Motor neuron (in vitro differentiated cells): ENCODE results near the gene DYNC2H1. TPM values are rescaled to one million over a fixed set of nuclear protein-coding genes. Genes with fewer than 3 reads are reported as not detected.
A peak's percentile ranks its signal among the peaks of the same experiment; 100 is the strongest.

ENCODE experiments used
- ATAC-seq, 8 experiments: fragments of 200-7000 bp; cut with Tn5 transposase; replicated peaks in 6 of 8; 2 replicates each; pipeline ENCODE4 v1.8.0; 2021; ENCODE audit warnings: mild to moderate bottlenecking in 8 of 8, moderate library complexity in 8 of 8
- H3K27ac ChIP-seq, 2 donors: fragments of 250-450 bp; sonication (Bioruptor Pico); 2 replicates each; pipeline ENCODE4 v1.9.0; 2021; ENCODE audit warnings: antibody characterized with exemption in 2 of 2, mild to moderate bottlenecking in 2 of 2, moderate library complexity in 1 of 2
- H3K4me1 ChIP-seq, 2 donors: fragments of 250-450 bp; sonication (Bioruptor Pico); replicated peaks in 1 of 2; 2 replicates each; pipeline ENCODE4 v1.6.1; 2021; ENCODE audit warnings: antibody characterized with exemption in 2 of 2, mild to moderate bottlenecking in 2 of 2, moderate library complexity in 1 of 2
- H3K4me3 ChIP-seq, 5 donors: fragments of 250-450 bp; sonication (Bioruptor Pico); 2 replicates each; pipeline ENCODE4 v1.9.0; 2021; ENCODE audit warnings: antibody characterized with exemption in 5 of 5, mild to moderate bottlenecking in 5 of 5, moderate library complexity in 4 of 5
- WGBS, 10 experiments: fragments of 450-650 bp; shearing (Covaris generic); methylation state at CpG; one replicate each; pipeline ENCODE4 v1.0.0; 2022; 5-methylcytosine and 5-hydroxymethylcytosine counted together
- in situ Hi-C, 9 experiments: fragments of 400-800 bp; cut with MboI; loops; one replicate each; pipeline ENCODE4 v1.15.0; 2021; ENCODE audit warnings: low sequenced_read_pairs in 9 of 9, low pct_unique_long_range_greater_than_20kb in 2 of 9; ENCODE audit not compliant: unreplicated experiment in 9 of 9
- total RNA-seq, 8 experiments: library from RNA; unstranded; fragments of 300-600 nt; gene quantifications; 2 replicates each; pipeline versions ENCODE4 v1.2.3 to v1.2.4, GENCODE V29; 2022

DYNC2H1 gene
- total RNA-seq, 8 experiments from 2014 or later = 19.7 to 51.0 (median 33.2) TPM

- no peak for ATAC-seq
- WGBS, 10 experiments = 88 to 100% (median 100%) methylated on average over 1 to 4 of the region's 4 CpGs; no CpG with 5 or more reads in 2 of the 10 experiments
- Histone ChIP-seq H3K4me3 (no peak overlapping the region), H3K27ac (no peak overlapping the region), H3K4me1 (no peaks in the 10 kb centered on the region)
- in situ Hi-C loops = no loop called here
These were observed 57.9 kb downstream of the DYNC2H1 start for GRCh38 chr11:103167166-103167565.

- ATAC-seq = peak in 1 of 8 experiments; percentile 25
- in situ Hi-C loops = no loop called here
- Histone ChIP-seq H3K27ac (no peak overlapping the region), H3K4me1 (no peaks in the 10 kb centered on the region), H3K4me3 (no peak overlapping the region)
- 78 to 97% (median 84%) methylated on average over 2 to 4 of the region's 4 CpGs for WGBS, 10 experiments
These were observed 61.6 kb downstream of the DYNC2H1 start for GRCh38 chr11:103170865-103171264.

GRCh38 chr11:103175461-103176129 lies 66.4 kb downstream of the DYNC2H1 start:
- 83 to 100% (median 98%) methylated on average over 1 to 2 of the region's 2 CpGs; no CpG with 5 or more reads in 2 of the 10 experiments for WGBS, 10 experiments
- Histone ChIP-seq H3K4me3 (no peak overlapping the region), H3K27ac (no peak overlapping the region), H3K4me1 (no peaks in the 10 kb centered on the region)
- no peak for ATAC-seq
- in situ Hi-C loops = no loop called here

GRCh38 chr11:103183981-103184611 lies 74.9 kb downstream of the DYNC2H1 start:
- Histone ChIP-seq H3K4me1 (peaks cover 0 to 4% of the 10 kb centered on the region in 2 donors), H3K27ac (no peak overlapping the region), H3K4me3 (no peak overlapping the region)
- in situ Hi-C loops = no loop called here
- ATAC-seq = no peak
- WGBS, 10 experiments = 0 to 56% (median 38%) methylated on average over 1 to 3 of the region's 3 CpGs; no CpG with 5 or more reads in 1 of the 10 experiments

GRCh38 chr11:103202048-103202651 lies 92.9 kb downstream of the DYNC2H1 start:
- H3K4me3 ChIP-seq = no peak overlapping the region
- no peaks in the 10 kb centered on the region for H3K4me1 ChIP-seq
- in situ Hi-C loops = no loop called here
- peak in 2 of 8 experiments; percentile 25 to 46 for ATAC-seq
- no peak overlapping the region for H3K27ac ChIP-seq
- 28 to 100% (median 90%) methylated on average over 2 to 3 of the region's 3 CpGs for WGBS, 10 experiments

GRCh38 chr11:103210543-103210942 lies 101.3 kb downstream of the DYNC2H1 start:
- in situ Hi-C loops = no loop called here
- H3K4me3 ChIP-seq = no peak overlapping the region
- no peak for ATAC-seq
- H3K27ac ChIP-seq = no peak overlapping the region
- 78 to 100% (median 100%) methylated on average over 1 of the region's 1 CpG; no CpG with 5 or more reads in 3 of the 10 experiments for WGBS, 10 experiments
- H3K4me1 ChIP-seq = no peaks in the 10 kb centered on the region

- Histone ChIP-seq H3K27ac (no peak overlapping the region), H3K4me3 (no peak overlapping the region), H3K4me1 (no peaks in the 10 kb centered on the region)
- 56 to 100% (median 100%) methylated on average over 1 of the region's 1 CpG for whole genome bisulfite sequencing, 10 experiments
- in situ Hi-C loops = no loop called here
- ATAC-seq = no peak
These were observed 106.6 kb downstream of the DYNC2H1 start for GRCh38 chr11:103215812-103216211.

- Histone ChIP-seq H3K4me3 (no peak overlapping the region), H3K4me1 (no peaks in the 10 kb centered on the region), H3K27ac (no peak overlapping the region)
- 80 to 100% (median 88%) methylated on average over 1 of the region's 1 CpG for WGBS, 10 experiments
- no peak for ATAC-seq
- in situ Hi-C loops = no loop called here
These were observed 110.9 kb downstream of the DYNC2H1 start for GRCh38 chr11:103220133-103220532.

GRCh38 chr11:103222806-103223205 lies 113.6 kb downstream of the DYNC2H1 start:
- in situ Hi-C loops = no loop called here
- 59 to 100% (median 87%) methylated on average over 2 to 3 of the region's 3 CpGs; no CpG with 5 or more reads in 1 of the 10 experiments for WGBS, 10 experiments
- ATAC-seq = no peak

GRCh38 chr11:103228807-103229206 lies 119.6 kb downstream of the DYNC2H1 start:
- H3K27ac ChIP-seq = no peak overlapping the region
- WGBS, 10 experiments = 100% methylated on average over 1 of the region's 2 CpGs; no CpG with 5 or more reads in 7 of the 10 experiments
- no peak for ATAC-seq
- H3K4me1 ChIP-seq = no peaks in the 10 kb centered on the region
- in situ Hi-C loops = no loop called here
- no peak overlapping the region for H3K4me3 ChIP-seq

More at GRCh38 chr11:103222806-103223205, 113.6 kb downstream of the DYNC2H1 start:
- H3K4me3 ChIP-seq = no peak overlapping the region
- no peaks in the 10 kb centered on the region for H3K4me1 ChIP-seq
- H3K27ac ChIP-seq = no peak overlapping the region

- no peak overlapping the region for H3K4me3 ChIP-seq
- H3K4me1 ChIP-seq = no peaks in the 10 kb centered on the region
- WGBS, 10 experiments = 0 to 89% (median 69%) methylated on average over 1 to 2 of the region's 2 CpGs
- no peak overlapping the region for H3K27ac ChIP-seq
- in situ Hi-C loops = no loop called here
- ATAC-seq = peak in 1 of 8 experiments; percentile 35
These were observed 125.7 kb downstream of the DYNC2H1 start for GRCh38 chr11:103234974-103235373.

- H3K4me3 ChIP-seq = no peak overlapping the region
- 83 to 100% (median 94%) methylated on average over 1 to 6 of the region's 6 CpGs; no CpG with 5 or more reads in 2 of the 10 experiments for WGBS, 10 experiments
- ATAC-seq = no peak
- H3K27ac ChIP-seq = no peak overlapping the region
- in situ Hi-C loops = no loop called here
- no peaks in the 10 kb centered on the region for H3K4me1 ChIP-seq
These were observed 132.3 kb downstream of the DYNC2H1 start for GRCh38 chr11:103241574-103241973.

GRCh38 chr11:103254123-103254522 lies 144.9 kb downstream of the DYNC2H1 start:
- Histone ChIP-seq H3K4me1 (no peaks in the 10 kb centered on the region), H3K4me3 (no peak overlapping the region), H3K27ac (no peak overlapping the region)
- in situ Hi-C loops = no loop called here
- ATAC-seq = no peak
